ENCODE measurements around the gene CXXC5. TPM values are rescaled to one million over a fixed set of nuclear protein-coding genes. Genes with fewer than 3 reads are reported as not detected.

Gene CXXC5
- total RNA-seq, 2 experiments from 2014 or later = 0.99 to 1.9 TPM

DNA sequence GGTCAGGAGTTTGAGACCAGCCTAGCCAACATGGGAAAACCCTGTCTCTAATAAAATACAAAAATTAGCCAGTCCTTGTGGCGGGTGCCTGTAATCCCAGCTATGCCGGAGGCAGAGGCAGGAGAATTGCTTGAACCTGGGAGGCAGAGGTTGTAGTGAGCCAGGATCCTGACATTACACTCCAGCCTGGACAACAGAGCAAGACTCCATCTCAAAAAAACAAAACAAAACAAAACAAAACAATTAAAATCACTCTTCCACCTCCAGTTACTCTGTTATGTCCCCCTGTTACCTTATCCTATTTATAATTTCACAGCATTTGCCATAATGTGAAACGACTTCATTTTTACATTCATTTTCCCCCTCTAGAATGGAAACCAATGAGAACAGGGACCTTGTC, 54.4 kb downstream of the CXXC5 start:
- Mint-ChIP-seq H3K27ac (no peak overlapping the region), H3K36me3 (ENCODE audit: low read depth) (no peaks in the 10 kb centered on the region), H3K9me3 (no peaks in the 10 kb centered on the region), H3K27me3 (peaks cover 31% of the 10 kb centered on the region), H3K4me1 (peaks cover 8% of the 10 kb centered on the region), H3K4me3 (no peak overlapping the region)
- no peak for DNase-seq
- POLR2A ChIA-PET = no interaction called here
- CTCF ChIA-PET = no interaction called here

DNA sequence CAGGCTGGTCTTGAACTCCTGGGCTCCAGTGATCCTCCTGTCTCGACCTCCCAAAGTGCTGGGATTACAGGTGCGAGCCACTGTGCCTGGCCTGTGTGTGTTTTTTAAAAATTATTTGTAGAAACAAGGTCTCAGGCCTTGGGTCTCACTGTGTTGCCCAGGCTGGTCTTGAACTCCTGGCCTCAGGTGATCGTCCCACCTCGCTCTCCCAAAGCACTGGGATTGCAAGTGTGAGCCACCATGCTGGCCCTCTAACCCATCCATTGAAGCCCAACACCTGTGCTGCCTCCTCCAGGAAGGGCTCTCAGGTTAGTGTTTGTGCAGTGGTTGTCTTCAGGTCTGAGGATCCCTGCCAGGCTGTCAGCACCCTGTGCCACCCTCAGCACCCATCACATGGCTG, 56.6 kb downstream of the CXXC5 start:
- no peaks in the 10 kb centered on the region for H3K9me3 Mint-ChIP-seq

DNA sequence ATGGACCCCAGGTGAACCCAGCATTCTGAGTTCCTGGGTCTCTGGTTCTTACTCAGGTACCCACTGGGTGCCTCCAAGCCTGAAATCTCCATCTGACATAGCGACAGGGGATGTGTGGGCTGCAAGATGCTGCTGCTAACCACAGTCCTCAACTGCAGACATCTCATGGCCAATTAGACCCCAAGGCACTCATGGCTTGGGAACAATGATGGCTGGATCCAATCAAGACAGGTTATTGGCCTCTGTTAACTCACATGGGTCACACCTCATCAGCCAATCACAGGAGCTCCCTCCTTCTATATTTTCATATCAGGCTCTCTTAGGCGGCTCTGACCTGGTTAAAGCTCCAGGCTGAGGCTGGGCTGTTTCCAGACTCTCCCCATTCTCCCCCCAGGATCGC, 57.0 kb downstream of the CXXC5 start:
- no peaks in the 10 kb centered on the region for H3K36me3 Mint-ChIP-seq (ENCODE audit: low read depth)
- H3K27ac Mint-ChIP-seq = no peak overlapping the region
- no peaks in the 10 kb centered on the region for H3K9me3 Mint-ChIP-seq
- POLR2A ChIA-PET = no interaction called here
- H3K4me1 Mint-ChIP-seq = peaks cover 8% of the 10 kb centered on the region
- CTCF ChIA-PET = no interaction called here
- no peak for DNase-seq
- H3K27me3 Mint-ChIP-seq = peaks cover 29% of the 10 kb centered on the region
- no peak overlapping the region for H3K4me3 Mint-ChIP-seq

More for the DNA sequence above, 56.6 kb downstream of the CXXC5 start:
- Mint-ChIP-seq H3K4me1 (peaks cover 6% of the 10 kb centered on the region), H3K4me3 (no peak overlapping the region), H3K27ac (no peak overlapping the region), H3K27me3 (peaks cover 27% of the 10 kb centered on the region), H3K36me3 (ENCODE audit: low read depth) (no peaks in the 10 kb centered on the region)
- no peak for DNase-seq
- CTCF ChIA-PET = no interaction called here
- POLR2A ChIA-PET = interaction anchor here (0.6 kb wide), 1 partner anchor 155 kb away, joined by 3 read pairs; no protein-coding TSS in a partner anchor

DNA sequence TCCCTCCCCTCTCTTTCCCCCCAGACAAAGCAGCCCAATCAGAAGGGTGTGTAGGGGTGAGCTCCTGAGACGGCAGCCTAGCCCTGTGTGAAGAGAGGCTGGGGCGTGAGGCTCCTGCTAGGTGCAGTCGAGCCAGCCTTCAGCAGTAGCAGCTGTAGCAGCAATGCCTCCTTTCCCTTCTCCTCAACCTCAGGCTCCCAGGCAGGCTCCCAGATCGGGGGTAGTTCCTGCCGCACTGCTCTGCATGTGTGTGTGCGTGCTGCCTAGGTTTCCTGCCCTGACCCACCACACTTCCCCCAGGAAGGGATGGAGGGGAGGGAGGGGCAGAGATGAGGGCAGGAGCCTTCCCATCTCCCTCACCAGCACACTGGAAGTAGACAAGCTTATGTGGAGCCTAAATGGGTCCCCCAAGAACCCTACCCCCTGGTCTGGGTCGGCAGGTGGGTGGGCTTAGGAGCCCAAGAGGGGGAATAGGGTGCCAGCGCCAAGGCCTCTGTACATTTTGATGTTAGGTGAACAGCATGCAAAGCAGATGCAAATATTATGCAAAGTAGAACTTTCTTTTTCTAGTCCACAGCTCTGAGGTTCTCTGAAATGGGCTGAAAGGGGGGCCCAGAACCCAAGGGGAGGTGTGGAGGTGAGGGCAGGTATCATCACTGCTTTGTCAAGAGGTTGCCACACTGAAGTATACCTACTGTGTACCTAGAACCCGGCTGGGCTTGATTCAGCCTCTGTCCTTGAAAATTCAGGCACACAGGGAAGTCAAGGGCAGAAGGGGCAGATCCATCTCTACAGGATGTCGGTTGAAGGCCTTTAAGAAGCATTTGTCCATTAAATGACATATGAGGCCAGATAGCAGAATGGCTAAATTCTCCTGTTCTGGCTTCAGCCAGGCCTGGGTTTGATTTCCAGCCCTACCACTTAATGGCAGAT, 57.8 kb downstream of the CXXC5 start:
- ChIA-PET POLR2A (no interaction called here), CTCF (no interaction called here)
- Mint-ChIP-seq H3K4me1 (peaks cover 12% of the 10 kb centered on the region), H3K4me3 (no peak overlapping the region), H3K27me3 (peaks cover 29% of the 10 kb centered on the region), H3K36me3 (ENCODE audit: low read depth) (no peaks in the 10 kb centered on the region), H3K9me3 (no peaks in the 10 kb centered on the region), H3K27ac (no peak overlapping the region)
- DNase-seq = no peak

DNA sequence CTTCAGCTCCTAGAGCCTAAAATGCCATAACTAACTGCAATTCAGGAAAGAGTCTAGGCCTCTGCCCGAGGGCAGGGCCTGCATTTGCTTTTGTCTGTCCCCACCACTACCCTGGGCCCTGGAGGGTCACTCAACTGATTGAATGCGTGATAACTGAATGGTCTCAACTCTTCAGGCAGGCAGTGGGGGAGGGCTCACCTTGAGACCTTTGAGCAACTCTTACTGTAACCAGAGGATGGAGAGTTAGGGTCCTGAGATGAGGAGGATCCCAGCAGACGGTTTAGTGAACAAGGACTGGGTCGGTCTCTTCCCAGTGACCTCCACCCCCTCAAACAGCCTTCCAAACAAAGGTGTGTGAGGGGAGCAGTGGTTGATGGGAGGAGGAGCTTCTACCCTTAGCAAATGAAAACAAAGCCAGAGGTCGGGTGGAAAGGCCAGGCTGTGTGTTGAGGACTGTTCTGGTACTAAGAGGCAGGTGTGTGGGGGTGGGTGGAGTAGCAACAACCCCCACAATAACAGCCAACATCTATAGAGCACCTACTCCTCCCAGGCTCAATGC, 59.4 kb downstream of the CXXC5 start:
- DNase-seq = no peak
- no peak overlapping the region for H3K27ac Mint-ChIP-seq
- no peaks in the 10 kb centered on the region for H3K36me3 Mint-ChIP-seq (ENCODE audit: low read depth)
- ChIA-PET POLR2A (no interaction called here), CTCF (interaction anchor here (1.1 to 1.3 kb wide), 2 partner anchors 29 to 68 kb away, joined by 3 read pairs; no protein-coding TSS in a partner anchor)
- H3K9me3 Mint-ChIP-seq = no peaks in the 10 kb centered on the region
- H3K4me1 Mint-ChIP-seq = peaks cover 14% of the 10 kb centered on the region
- H3K4me3 Mint-ChIP-seq = no peak overlapping the region
- peaks cover 30% of the 10 kb centered on the region for H3K27me3 Mint-ChIP-seq

DNA sequence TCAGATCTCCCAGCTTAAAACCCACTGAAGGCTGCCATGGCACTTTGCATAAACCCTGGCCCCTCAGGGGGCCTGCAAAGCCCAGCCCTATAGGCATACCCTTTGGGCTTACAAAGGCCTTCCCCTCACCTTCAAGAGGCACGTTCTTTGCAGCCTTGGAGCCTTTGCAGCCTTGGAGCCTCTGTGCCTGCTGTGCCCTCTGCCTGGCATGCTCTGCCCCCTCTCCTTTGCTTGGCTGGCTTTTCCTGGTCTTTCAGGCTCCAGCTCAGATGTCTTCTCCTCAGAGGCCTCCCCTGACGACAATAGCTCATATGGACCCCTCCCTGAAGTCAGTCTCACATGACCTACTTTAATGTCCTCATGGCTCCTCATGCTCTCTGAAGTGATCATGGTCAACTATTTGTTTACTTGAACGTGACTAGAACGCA, 60.3 kb downstream of the CXXC5 start:
- H3K27me3 Mint-ChIP-seq = peaks cover 32% of the 10 kb centered on the region
- CTCF ChIA-PET = interaction anchor here (0.9 to 1.3 kb wide), 4 partner anchors 12 to 69 kb away, joined by 3 read pairs; no protein-coding TSS in a partner anchor
- no peak overlapping the region for H3K27ac Mint-ChIP-seq
- POLR2A ChIA-PET = no interaction called here
- H3K4me1 Mint-ChIP-seq = peaks cover 14% of the 10 kb centered on the region
- H3K9me3 Mint-ChIP-seq = no peaks in the 10 kb centered on the region
- DNase-seq = no peak
- H3K4me3 Mint-ChIP-seq = no peak overlapping the region
- no peaks in the 10 kb centered on the region for H3K36me3 Mint-ChIP-seq (ENCODE audit: low read depth)

DNA sequence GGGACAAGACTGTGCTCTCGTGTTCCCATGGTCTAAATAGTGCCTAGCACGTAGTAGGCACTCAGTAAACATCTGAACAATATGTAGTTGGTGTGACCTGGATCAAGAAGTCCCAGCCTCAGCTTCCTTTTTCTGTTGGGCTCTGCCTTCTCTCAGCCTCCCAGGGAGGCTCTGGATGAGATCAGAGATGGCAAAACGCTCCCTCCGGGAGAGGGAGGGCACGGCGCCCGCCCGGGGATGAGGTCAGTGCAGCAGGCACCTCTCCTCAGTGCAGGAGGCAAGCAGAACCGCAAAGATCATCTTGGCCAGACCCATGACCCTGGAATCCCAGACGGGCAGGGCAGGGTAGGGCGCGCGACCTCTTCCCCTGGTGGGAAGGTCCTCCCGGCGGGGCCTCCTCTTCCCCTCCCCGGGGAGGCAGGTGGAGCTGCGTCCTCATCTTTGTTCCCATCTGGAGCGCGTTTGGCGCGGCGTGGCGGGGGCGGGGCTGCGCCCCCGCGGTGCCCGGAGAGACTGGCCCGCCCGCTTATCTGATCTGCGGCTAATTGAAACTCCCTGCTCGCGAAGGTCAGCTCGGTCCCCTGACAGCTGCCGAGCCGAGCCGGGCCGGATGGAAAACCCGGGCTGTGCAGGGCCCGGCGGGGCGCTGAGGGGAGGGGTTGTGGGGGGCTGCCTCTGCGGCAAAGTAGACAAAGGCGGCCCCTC, 60.9 kb downstream of the CXXC5 start:
- Mint-ChIP-seq H3K27ac (no peak overlapping the region), H3K4me1 (peaks cover 14% of the 10 kb centered on the region), H3K36me3 (ENCODE audit: low read depth) (no peaks in the 10 kb centered on the region), H3K4me3 (no peak overlapping the region), H3K27me3 (peaks cover 33% of the 10 kb centered on the region), H3K9me3 (no peaks in the 10 kb centered on the region)
- CTCF ChIA-PET = interaction anchor here (0.9 to 1.2 kb wide), 3 partner anchors 13 to 68 kb away, joined by 3 read pairs; no protein-coding TSS in a partner anchor
- no peak for DNase-seq
- POLR2A ChIA-PET = no interaction called here

DNA sequence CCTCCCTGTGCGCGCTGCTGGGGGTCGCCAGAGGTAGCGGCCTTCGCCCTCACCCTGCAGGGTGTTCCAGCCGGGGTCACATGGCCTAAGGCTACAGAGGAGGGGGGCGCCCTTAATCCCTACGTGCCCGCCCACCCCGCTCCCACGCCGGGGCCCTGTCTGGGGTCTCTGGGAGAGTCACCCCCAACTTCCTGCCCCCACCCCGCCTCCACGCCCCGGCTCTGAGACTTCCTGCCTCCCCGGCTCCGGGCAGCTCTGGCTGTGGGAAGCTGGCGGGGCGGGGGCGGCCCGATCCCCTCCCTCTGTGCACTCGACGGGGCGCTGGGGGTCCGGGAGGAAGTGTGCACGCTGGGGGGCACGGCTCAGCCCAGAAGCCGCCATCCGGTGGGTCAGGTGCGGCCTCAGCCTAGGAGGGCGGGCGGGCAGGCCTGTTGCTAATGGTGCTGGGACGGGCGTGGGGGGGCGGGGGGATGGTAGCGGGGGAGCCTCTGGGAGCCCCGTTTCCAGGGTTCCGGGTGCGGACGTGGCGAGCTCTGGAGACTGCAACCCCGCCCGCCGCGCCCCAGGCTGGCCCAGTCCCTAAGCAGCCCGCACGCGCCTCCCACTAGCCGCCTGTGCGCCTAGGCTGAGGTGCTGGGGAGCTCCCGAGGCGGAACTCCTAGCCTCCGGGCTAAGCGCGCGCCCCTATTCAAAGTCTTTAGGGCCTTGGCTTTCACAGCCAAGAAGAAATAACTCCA, 61.6 kb downstream of the CXXC5 start:
- ChIA-PET CTCF (interaction anchor here (1.1 to 1.9 kb wide), 3 partner anchors 11 to 15 kb away, joined by 3 to 7 read pairs (median 4); no protein-coding TSS in a partner anchor), POLR2A (no interaction called here)
- Mint-ChIP-seq H3K27me3 (peaks cover 33% of the 10 kb centered on the region), H3K4me1 (peaks cover 14% of the 10 kb centered on the region), H3K4me3 (no peak overlapping the region), H3K36me3 (ENCODE audit: low read depth) (no peaks in the 10 kb centered on the region), H3K27ac (no peak overlapping the region), H3K9me3 (no peaks in the 10 kb centered on the region)
- no peak for DNase-seq

DNA sequence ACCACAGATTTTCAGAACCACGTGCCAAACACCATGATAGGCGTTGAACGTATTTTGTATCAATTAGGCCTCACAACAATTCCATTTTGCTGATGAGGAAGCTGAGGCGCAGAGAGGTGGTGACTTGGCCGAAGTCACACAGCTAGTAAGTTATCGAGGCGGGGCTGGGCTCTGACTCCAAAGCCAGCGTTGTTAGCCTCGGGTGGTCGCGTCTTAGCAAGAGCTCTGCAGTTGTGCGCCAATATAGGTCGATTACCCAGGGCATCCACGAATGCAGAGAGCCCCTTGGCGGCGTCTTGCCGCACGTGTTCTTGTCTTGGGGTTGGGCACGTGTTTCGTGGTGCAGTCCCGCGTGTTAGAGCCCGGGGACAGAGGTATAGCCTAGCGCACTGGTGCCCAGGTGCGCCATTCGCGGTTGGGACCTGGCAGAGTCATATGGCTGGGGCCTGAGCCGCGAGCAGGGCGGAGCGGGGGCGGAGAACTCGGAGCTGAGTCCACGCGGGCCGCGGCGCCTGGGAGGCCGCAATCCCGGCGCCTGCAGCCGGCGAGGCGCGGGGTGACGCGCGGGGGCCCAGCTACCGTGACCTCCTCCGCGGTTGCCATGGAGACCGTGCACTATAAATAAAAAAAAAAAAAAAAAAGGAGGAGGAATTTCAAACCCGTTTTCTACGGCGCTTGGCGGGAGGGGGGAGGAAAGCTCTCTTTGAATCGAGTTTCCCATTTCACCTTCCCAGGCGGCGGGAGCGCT, 62.3 kb downstream of the CXXC5 start:
- peaks cover 33% of the 10 kb centered on the region for H3K27me3 Mint-ChIP-seq
- no peaks in the 10 kb centered on the region for H3K36me3 Mint-ChIP-seq (ENCODE audit: low read depth)
- peaks cover 14% of the 10 kb centered on the region for H3K4me1 Mint-ChIP-seq
- CTCF ChIA-PET = interaction anchor here (0.6 to 1.9 kb wide), 13 partner anchors 11 to 342 kb away, joined by 3 to 7 read pairs (median 4); no protein-coding TSS in a partner anchor
- H3K4me3 Mint-ChIP-seq = peak overlapping the region; percentile 34
- POLR2A ChIA-PET = no interaction called here
- no peaks in the 10 kb centered on the region for H3K9me3 Mint-ChIP-seq
- DNase-seq = peak; percentile 42
- no peak overlapping the region for H3K27ac Mint-ChIP-seq

DNA sequence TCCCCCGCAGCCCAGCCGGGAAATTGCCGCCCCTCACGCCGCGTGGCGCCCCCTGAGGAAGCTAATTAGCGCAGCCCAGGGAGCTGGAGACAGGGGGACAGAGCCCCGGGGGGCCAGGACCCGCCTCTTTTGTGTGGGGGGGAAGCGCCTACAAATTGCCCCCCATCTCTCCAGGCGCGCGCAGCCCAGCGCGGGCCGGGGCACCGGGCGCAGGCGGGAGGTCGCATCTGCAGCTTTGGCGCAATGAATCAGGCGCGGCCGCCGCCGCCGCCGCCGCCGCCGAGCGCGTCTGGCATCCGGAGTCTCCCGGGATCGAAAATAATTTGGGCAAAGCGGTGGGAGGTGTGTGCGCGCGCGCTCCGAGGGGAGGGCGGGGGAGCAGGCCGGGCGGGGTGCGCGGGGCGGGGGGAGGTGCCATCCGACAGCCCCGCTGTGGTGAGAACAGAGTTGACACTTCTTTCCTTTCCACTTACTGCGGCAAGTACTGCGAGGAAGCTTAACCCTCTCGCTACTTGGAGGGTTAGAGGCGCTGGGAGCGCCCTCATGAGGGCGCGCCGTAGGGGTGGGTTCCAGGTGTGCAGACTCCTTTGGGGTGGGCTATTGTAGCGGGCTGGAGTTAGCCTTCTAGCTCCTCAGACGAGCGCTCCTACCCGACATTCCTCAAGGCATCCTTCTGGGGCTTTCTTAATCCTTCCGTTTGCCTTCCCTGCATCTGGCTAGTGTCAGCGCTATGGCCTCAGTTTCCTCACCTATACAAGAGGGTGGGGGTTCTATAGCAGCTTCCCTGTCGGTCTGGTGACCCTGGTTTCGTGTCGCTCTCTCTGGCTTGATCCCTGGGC, 63.1 kb downstream of the CXXC5 start:
- Mint-ChIP-seq H3K4me3 (peak overlapping the region; percentile 59), H3K9me3 (no peaks in the 10 kb centered on the region), H3K27ac (no peak overlapping the region), H3K36me3 (ENCODE audit: low read depth) (no peaks in the 10 kb centered on the region), H3K27me3 (peaks cover 33% of the 10 kb centered on the region), H3K4me1 (peaks cover 14% of the 10 kb centered on the region)
- DNase-seq = peak; percentile 54
- POLR2A ChIA-PET = no interaction called here
- CTCF ChIA-PET = interaction anchor here (0.6 to 1.9 kb wide), 11 partner anchors 10 to 343 kb away, joined by 3 to 7 read pairs (median 4); no protein-coding TSS in a partner anchor

DNA sequence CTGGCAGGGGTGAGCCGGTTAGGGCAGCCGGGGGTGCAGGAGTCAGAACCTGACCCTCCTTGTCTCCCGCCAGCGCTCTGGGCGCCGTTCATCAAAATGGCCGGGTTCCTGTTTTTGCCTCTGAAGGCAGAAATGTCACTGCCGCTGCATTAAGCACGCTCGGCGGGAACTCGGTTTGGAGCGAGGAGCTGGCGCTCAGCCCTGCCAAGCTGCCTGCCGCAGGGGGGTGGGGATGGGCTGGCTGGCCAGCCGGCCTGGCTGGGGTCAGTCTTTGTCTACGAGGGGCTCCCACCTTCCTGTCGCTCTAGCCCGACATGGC, 63.7 kb downstream of the CXXC5 start:
- DNase-seq = no peak
- CTCF ChIA-PET = interaction anchor here (1.6 to 1.9 kb wide), 2 partner anchors 10 to 63 kb away, joined by 4 to 7 read pairs; no protein-coding TSS in a partner anchor
- no peaks in the 10 kb centered on the region for H3K36me3 Mint-ChIP-seq (ENCODE audit: low read depth)

More for the DNA sequence above, 63.7 kb downstream of the CXXC5 start:
- Mint-ChIP-seq H3K9me3 (no peaks in the 10 kb centered on the region), H3K27me3 (peaks cover 33% of the 10 kb centered on the region), H3K4me3 (peak overlapping the region; percentile 59), H3K4me1 (peaks cover 14% of the 10 kb centered on the region), H3K27ac (no peak overlapping the region)
- POLR2A ChIA-PET = no interaction called here
